ENCODE data around the gene SKIC8.

SKIC8 gene

GRCh38 chr15:78266806-78267205, 32.6 kb downstream of the SKIC8 start:
- TF ChIP-seq CTCF (IDR thresholded peaks at IDR 0.05; ENCODE audit: low read depth, low read length), result no peak
- no peak for DNase-seq (ENCODE audit: low read depth in 2 of 2)
- H3K4me3 ChIP-seq (replicated peaks in 1 of 2; ENCODE audit: low read depth in 2 of 2, low read length in 2 of 2), result no peak overlapping the region

GRCh38 chr15:78266229-78266628, 33.2 kb downstream of the SKIC8 start:
- H3K4me3 ChIP-seq (replicated peaks in 1 of 2; ENCODE audit: low read depth in 2 of 2, low read length in 2 of 2), result no peak overlapping the region
- no peak for TF ChIP-seq CTCF (IDR thresholded peaks at IDR 0.05; ENCODE audit: low read depth, low read length)
- DNase-seq (ENCODE audit: low read depth in 2 of 2), result no peak

- no peak for TF ChIP-seq CTCF (IDR thresholded peaks at IDR 0.05; ENCODE audit: low read depth, low read length)
- DNase-seq (ENCODE audit: low read depth in 2 of 2), result peak; percentile 10 to 57
- no peak overlapping the region for H3K4me3 ChIP-seq (replicated peaks in 1 of 2; ENCODE audit: low read depth in 2 of 2, low read length in 2 of 2)
Measured at GRCh38 chr15:78265752-78266224, 33.6 kb downstream of the SKIC8 start.

- TF ChIP-seq CTCF (IDR thresholded peaks at IDR 0.05; ENCODE audit: low read depth, low read length), result no peak
- DNase-seq (ENCODE audit: low read depth in 2 of 2), result no peak
- peak overlapping the region; percentile 54 to 55 for H3K4me3 ChIP-seq (replicated peaks in 1 of 2; ENCODE audit: low read depth in 2 of 2, low read length in 2 of 2)
Measured at GRCh38 chr15:78265137-78265460, 34.3 kb downstream of the SKIC8 start.

- H3K4me3 ChIP-seq (replicated peaks in 1 of 2; ENCODE audit: low read depth in 2 of 2, low read length in 2 of 2), result peak within 1 kb of the TSS; percentile 54 to 55
- no peak for TF ChIP-seq CTCF (IDR thresholded peaks at IDR 0.05; ENCODE audit: low read depth, low read length)
- DNase-seq (ENCODE audit: low read depth in 2 of 2), result peak; percentile 32 to 58
Measured at GRCh38 chr15:78264304-78265136, 34.9 kb downstream of the SKIC8 start, which contains the start of gene DNAJA4. Gene DNAJA4, plus strand, starts transcription at chr15:78264562. Its CDS starts 202 bp downstream, at chr15:78264764.

- no peak for DNase-seq (ENCODE audit: low read depth in 2 of 2)
- H3K4me3 ChIP-seq (replicated peaks in 1 of 2; ENCODE audit: low read depth in 2 of 2, low read length in 2 of 2), result peak overlapping the region; percentile 26 to 54
- TF ChIP-seq CTCF (IDR thresholded peaks at IDR 0.05; ENCODE audit: low read depth, low read length), result no peak
Measured at GRCh38 chr15:78263907-78264303, 35.5 kb downstream of the SKIC8 start.
